GM12891 (cell line): ENCODE results near the gene CLDN19.

Experiments
- PAX5 ChIP-seq: IDR thresholded peaks from 2 replicates; pipeline ENCODE4 v1.6.1; 2011; ENCODE audit warnings: low read length, moderate library complexity, mild to moderate bottlenecking; ENCODE audit not compliant: insufficient read depth, severe bottlenecking
- POLR2A ChIP-seq: IDR thresholded peaks from 2 replicates; pipeline ENCODE4 v1.6.1; 2011; ENCODE audit warnings: low read depth, low read length, control low read depth
- POLR2AphosphoS5 ChIP-seq: IDR thresholded peaks from 2 replicates; pipeline ENCODE4 v1.6.1; 2011; ENCODE audit warnings: low read depth, low read length, control low read depth
- POU2F2 ChIP-seq: IDR thresholded peaks from 2 replicates; pipeline ENCODE4 v1.6.1; 2011; ENCODE audit warnings: low read depth, mild to moderate bottlenecking, control low read depth, low read length, moderate library complexity
- SPI1 ChIP-seq: IDR thresholded peaks from 2 replicates; pipeline ENCODE4 v1.6.1; 2011; ENCODE audit warnings: low read depth, low read length, control low read depth
- TAF1 ChIP-seq: IDR thresholded peaks from 2 replicates; pipeline ENCODE4 v1.6.1; 2011; ENCODE audit warnings: low read depth, low read length, control low read depth

- TF ChIP-seq POLR2AphosphoS5 (no peak), POLR2A (no peak), TAF1 (no peak), PAX5 (no peak), SPI1 (no peak), POU2F2 (no peak)
Measured at GRCh38 chr1:42742617-42743316, 2.7 kb upstream of the CLDN19 start.
